HG03442 (cell line): ENCODE results near the gene LLGL1.

Experiments used
- ATAC-seq: cut with Tn5 transposase; IDR thresholded peaks from one replicate; pipeline ENCODE4 v1.9.1; 2021; ENCODE audit warnings: mild to moderate bottlenecking, moderate library complexity; ENCODE audit not compliant: unreplicated experiment

The LLGL1 gene

GRCh38 chr17:18229254-18229653 lies 3.8 kb downstream of the LLGL1 start:
- ATAC-seq: no peak

GRCh38 chr17:18229771-18230170 lies 4.3 kb downstream of the LLGL1 start:
- no peak for ATAC-seq

GRCh38 chr17:18230288-18231141 lies 5.1 kb downstream of the LLGL1 start:
- ATAC-seq: no peak

- ATAC-seq: no peak
Measured at GRCh38 chr17:18231164-18231563, 5.7 kb downstream of the LLGL1 start.

- ATAC-seq: no peak
Measured at GRCh38 chr17:18233803-18234518, 8.5 kb downstream of the LLGL1 start.

GRCh38 chr17:18234853-18235380 lies 9.5 kb downstream of the LLGL1 start:
- no peak for ATAC-seq

GRCh38 chr17:18235743-18236256 lies 10.4 kb downstream of the LLGL1 start:
- ATAC-seq: no peak

- ATAC-seq: no peak
Measured at GRCh38 chr17:18236494-18236893, 11.1 kb downstream of the LLGL1 start.

- no peak for ATAC-seq
Measured at GRCh38 chr17:18237461-18237860, 12.0 kb downstream of the LLGL1 start.

DNA sequence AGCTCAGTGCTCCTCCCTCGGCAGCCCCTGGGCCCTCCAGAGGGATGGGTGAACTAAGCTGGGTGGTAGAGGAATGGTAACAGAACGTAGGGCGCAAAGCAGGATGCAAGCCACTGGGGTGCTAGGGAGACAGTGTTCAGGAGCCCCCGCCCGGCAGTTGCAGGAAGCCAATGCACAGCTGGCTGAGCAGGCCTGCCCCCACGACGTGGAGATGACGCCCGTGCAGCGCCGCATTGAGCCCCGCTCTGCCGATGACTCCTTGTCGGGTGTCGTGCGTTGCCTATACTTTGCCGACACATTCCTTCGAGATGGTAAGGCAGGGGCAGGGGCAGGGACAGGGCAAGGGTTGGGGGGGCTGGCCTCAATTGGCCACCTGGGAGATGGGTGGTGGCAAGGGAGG lies 12.9 kb downstream of the LLGL1 start:
- ATAC-seq: no peak

DNA sequence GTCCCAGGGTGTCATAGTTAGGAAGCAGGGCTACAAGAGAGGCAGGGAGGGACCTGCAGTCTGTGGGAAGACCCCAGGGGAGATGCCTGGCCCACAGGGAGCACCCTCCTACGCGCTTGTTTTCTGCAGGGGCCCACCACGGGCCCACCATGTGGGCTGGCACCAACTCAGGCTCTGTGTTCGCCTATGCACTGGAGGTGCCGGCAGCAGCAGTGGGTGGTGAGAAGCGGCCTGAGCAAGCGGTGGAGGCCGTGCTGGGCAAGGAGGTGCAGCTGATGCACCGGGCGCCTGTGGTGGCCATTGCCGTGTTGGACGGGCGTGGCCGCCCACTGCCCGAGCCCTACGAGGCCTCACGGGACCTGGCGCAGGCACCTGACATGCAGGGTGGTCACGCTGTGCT lies 15.0 kb downstream of the LLGL1 start:
- ATAC-seq: no peak

DNA sequence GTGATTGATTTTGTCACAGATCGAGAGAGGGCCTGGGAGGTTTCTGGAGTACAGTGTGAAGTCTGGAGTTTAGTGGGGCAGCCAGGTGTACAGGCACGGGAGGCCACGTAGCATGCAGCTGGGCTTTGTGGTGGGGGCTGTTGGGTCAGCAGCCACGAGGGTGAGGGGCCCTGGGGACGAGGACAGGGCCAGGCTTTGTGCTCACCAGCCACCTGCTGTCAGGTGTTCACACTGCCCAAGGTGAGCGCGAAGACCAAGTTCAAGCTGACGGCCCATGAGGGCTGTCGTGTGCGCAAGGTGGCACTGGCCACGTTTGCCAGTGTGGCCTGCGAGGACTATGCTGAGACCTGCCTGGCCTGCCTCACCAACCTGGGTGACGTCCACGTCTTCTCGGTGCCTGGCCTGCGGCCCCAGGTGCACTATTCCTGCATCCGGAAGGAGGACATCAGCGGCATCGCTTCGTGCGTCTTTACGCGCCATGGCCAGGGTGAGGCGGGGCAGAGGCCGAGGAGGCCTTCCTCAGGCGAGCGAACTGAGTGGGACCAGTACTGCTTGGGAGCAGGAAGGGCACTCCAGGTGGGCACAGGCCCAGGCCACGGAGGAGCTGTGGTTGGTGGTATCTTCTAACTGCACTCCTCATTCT lies 15.9 kb downstream of the LLGL1 start:
- no peak for ATAC-seq

GRCh38 chr17:18245038-18245776 lies 19.8 kb downstream of the LLGL1 start:
- ATAC-seq: no peak

GRCh38 chr17:18246109-18246725 lies 20.8 kb downstream of the LLGL1 start:
- ATAC-seq: no peak

DNA sequence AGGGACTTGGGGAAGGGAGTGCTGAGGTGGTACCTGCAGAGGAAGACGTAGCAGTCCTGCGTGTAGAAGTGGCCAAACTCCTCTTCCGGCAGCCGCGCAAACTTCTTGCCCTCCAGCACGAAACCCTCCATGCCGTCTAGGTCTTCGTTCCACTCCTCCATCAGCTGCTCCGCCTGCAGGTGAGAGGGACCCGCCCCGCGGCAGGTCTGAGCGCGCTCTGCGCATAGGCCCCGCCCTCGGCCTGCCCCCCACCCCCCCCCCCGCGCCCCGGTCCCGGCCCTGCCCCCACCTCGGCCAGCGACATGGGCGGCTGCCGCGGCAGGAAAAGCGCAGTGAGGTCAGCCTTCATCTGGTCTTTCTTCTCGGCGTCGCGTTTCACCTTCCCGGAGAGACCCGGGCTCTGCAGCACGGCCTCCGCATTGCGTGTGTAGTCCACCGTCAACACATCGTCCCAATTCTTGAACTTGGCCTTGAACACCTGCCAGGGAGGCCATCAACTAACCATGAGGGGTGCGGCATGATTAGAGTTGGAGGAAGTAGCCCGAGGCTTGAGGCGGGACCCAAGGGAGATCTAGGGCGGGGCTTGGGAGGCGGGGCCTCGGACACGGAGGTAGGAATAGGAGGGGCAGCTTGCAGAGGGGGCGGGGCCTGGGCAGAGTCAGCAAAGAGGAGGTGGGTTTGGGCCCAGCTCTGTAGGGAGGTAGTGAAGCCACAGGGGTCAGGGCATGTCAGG lies 21.6 kb downstream of the LLGL1 start:
- no peak for ATAC-seq

DNA sequence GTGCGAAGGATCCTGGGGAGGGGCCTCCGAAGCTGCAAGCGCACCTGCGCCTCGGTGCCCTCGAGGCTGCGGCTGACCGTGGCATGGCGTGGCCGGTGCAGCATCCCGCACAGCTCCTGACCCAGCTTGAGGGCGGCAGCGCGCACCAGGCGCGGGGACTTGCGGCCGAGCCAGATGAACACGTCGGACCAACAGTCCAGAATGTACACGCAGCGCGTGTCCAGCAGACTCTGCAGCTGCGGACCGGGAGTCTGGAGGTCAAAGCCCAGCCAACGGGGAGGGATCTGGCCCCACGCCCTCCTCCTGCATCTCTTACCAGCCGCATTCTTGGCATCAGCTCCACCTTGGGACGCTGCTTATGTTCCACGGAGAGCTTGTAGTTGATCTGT lies 22.2 kb downstream of the LLGL1 start:
- no peak for ATAC-seq

DNA sequence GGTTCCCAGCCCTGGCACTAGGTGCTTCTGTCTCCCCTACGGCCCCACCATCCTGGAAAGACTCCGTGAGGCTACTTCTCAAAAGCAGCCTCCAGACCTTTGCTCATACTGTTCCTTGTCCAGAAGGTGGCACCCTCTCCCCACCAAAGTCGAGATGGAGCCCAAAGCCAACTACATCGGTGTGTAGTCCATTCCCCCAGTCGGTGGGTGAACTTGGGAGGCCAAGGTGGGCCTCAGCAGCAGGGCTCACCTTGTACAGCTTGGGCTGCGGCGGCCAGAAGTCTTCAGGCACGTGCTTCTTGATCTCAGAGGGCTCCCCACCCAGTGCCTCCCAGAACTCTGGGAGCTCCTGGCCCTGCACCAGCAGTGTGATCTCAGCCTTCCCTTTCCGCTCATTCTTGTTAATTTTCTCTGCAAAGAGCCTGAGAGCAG lies 22.9 kb downstream of the LLGL1 start:
- ATAC-seq: no peak

DNA sequence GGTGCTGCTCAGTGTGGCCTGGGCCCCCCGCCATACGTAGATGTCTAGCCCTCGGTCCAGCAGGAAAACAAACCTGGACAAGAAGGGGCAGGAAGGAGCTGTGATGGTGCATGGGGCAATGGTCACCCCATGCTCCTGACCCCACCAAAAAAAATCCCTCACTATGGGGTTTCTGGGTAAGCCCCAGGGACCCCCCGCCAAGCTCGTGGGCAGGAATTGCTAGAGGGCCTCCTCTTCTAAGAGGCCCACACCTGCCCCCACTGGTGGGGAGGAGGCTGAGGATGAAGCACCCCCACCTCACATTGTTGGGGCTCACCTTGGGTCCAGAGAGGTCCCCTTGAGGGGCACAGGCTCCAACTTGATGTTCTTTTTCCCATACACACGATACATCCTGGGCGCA lies 23.4 kb downstream of the LLGL1 start:
- no peak for ATAC-seq

DNA sequence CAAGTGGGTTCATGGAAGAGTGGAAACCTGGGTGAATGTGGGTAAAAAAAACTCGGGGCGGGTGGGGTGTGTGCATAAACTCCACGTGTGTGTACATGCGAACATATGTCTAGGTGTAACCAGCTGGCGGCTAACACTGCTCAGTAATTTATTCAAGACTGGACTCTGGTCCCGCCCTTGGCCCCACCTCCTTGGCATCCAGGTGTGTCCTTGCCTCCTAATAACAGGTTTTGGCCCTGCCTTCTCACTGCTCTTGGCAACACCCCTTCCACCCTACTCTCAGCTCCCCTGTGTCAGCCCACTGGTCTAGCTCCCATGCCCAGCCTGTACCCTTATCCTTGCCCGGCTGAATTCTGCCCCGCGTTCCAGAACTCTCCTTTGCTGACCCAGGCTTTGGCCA lies 24.8 kb downstream of the LLGL1 start:
- no peak for ATAC-seq

- ATAC-seq: no peak
Measured at GRCh38 chr17:18250708-18251107, 25.3 kb downstream of the LLGL1 start.
